Caki2 (cell line): ENCODE measurements around the gene KCNJ6. TPM values are rescaled to one million over a fixed set of nuclear protein-coding genes. Genes with fewer than 3 reads are reported as not detected.
"Not testable (repeated sequence)": the region's sequence is repeated elsewhere in the genome, so short reads cannot be mapped to it uniquely, and the experiment has no call there.

Source experiments
- DNase-seq: peaks from one replicate; pipeline ENCODE4 v3.0.0-alpha.2; 2015; ENCODE audit warnings: low read depth
- in situ Hi-C: cut with HindIII; loops from 2 replicates; pipeline ENCODE4 v1.10.0; 2016; ENCODE audit warnings: low sequenced_read_pairs, low pct_unique_long_range_greater_than_20kb, mixed read lengths
- total RNA-seq: library from RNA; depleted of rRNA; stranded (reverse); fragments of >200 nt; shearing (Covaris generic); gene quantifications from 2 replicates; pipeline ENCODE4 v1.2.3, GENCODE V29; 2014; ENCODE audit warnings: low replicate concordance

KCNJ6 gene
- total RNA-seq, 1 experiment from 2014 or later, result not detected

DNA sequence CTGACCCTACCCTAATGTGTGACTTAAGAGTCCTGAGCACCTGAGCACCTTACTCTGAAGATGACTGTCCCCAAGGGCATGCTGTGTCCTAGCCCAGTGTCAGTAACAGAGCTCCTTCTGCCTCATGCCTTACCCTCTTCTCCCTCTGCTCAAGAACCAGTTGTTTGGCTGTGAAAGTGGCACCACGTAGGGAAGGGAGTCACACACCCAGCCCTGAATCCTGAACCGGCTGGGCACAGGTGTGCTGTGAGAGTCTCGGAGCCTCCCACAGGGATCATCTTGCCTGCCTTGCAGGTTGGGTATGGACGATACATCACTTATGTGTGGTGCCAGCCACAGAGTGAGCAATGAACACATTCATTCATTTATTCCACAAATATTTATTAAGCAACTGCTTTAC is 329.1 kb downstream of the KCNJ6 start:
- in situ Hi-C loops, result no loop called here
- no peak for DNase-seq

DNA sequence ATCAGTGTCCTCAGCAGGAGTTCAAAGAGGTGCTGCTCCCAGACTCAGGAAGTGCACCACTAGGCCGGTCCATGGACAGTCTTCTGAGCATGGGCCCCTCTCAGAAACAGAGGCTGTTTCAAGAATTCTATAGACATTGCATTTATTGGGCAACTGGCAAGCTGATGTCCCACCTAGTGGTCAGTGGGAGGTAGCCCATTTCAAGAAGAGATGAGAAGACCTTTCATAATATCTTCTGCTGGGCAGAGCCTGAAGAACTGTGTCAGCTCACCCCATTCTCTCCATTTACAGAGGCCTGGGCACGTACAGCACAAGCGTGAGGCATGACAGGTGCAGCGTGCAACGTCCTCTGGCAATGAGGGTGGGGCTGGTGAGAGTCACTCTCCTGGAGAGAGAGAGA is 333.7 kb downstream of the KCNJ6 start:
- in situ Hi-C loops, result no loop called here
- DNase-seq, result peak; percentile 29

DNA sequence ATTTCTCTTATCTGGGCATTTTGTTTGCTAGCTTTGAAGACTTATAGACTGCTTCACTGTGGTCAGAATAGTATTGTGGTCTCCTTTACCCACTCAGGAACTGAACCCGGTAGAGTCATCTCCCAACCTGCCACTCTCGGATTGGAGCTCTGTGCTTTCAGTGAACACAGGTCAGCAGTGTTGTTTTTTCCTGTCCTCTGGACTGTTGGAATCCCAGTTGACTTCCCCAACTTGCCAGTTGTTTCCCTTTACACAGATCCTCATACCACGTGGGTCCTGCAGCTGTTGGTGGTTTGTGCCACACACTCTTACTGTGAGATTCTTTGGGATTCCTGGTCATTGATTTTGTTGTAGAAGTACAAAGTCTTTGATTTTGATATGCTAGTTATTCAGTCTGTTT is 335.6 kb downstream of the KCNJ6 start:
- in situ Hi-C loops, result no loop called here
- no peak for DNase-seq

DNA sequence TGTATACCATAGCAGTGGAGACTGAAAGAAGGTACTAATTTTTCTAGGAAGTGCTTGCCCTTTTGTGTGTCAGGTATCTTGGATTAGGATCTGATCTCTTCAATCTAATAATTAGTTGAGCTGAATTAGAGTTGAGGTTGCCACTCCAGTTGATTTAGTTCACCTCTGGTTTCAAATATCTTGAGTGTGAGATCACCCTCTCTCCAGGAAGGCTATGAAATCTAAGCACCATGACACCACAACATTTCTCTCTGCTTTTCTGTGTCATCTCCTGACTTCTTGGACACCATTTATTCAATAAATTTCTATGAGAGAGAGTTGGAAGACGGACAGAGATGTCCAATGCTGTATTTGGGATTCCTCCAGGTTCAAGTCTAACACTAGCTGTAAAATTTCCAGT is 336.9 kb downstream of the KCNJ6 start:
- DNase-seq, result no peak
- in situ Hi-C loops, result no loop called here

DNA sequence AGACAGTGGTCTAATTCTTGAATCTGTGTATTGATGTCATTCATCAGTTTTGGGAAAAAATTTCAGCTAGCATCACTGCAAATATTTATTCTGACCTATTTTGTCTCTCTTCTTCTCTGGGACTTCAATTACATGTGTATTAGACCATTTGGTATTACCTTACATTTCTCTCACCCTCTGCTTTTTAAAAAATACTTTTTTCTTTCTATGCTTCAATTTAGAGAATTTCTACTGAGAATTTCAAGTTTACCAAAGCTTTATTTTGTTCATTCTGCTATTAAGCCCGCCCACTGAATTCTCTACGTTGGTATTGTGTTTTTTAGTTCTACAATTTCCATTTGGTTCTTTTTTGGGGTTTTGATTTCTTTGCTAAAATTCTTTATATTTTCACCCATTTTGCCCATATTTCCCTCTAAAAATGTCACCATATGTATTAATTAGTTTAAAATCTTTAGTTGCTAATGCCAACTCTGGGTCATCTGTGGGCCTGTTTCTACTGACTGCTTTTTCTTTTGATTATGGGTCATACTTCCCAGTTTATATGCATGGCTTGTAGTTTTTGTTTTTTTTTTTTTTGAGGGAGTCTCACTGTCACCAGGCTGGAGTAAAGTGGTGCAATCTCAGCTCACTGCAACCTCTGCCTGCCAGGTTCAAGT is 337.7 kb downstream of the KCNJ6 start:
- in situ Hi-C loops, result no loop called here
- DNase-seq, result no peak

DNA sequence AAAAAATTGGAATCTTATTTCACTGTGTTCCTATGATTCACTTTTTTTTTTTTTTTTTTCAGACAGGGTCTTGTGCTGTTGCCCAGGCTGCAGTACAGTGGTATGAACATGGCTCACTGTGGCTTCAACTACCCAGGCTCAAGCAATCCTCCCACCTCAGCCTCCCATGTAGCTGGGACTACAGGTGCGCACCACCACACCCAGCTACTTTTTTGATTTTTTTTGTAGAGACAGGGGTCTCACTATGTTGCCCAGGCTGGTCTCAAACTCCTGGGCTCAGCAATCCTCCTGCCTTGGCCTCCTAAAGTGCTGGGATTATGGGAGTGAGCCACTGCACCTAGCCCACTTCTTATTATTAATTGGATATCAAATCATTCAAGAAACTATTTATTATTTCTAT is 339.3 kb downstream of the KCNJ6 start:
- DNase-seq, in situ Hi-C loops: not testable (repeated sequence)

DNA sequence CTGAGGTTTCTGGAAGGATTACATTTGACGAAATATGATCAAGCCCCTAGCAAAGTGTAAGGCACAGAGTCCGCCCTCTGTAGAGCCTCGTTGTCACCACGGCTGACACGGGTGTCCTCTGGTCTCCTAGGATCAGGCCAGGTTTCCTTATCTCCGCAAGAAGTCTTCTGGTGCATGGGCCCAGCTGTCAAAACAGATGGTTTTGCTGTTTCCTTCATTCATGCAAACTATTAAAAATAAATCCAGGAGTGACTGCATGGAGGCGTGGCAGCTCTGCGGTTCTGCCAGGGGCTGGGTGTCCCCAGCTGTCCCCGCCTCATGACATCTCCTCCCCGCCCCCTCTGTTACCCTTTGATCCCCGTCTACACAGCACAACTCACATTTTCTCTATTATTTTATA is 340.7 kb downstream of the KCNJ6 start:
- in situ Hi-C loops, result no loop called here
- no peak for DNase-seq

DNA sequence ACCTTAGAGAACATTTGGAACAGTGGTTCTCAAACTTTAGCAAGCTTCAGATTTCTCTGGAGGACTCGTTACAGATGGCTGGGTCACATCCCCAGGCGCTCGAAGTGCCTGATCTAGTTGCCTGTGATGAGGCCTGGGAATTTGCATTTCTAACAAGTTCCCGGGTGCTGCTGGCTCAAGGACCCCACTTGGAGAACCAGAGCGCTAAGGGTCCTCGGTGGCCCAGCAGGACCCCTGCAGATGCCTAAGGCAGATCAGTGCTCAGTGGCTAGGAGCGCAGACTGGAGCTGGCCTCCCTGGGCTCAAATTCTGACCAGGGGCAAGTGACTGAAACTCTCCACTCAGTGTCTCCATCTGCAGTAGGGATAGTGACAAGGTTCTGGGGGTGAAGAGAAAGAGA is 341.5 kb downstream of the KCNJ6 start:
- no peak for DNase-seq
- in situ Hi-C loops, result no loop called here

DNA sequence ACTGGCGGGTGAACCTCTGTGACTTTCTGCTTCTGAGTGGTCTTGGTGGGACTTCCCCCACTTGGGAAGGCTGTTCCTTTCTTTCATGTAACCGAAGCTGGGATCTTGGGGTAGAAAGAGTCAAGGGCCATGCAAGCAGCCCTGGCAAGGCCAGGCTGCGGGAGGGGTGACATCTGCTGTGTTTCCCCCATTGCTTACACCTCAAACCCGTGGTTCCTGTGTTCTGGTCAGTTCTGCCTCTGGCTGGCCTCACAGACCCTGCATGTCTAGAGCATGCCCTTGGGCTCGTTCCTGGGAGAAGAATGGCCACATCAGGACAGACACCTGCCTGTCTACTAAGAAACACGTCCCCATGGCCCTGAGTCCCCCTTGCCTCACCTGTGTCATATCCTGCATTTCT is 341.9 kb downstream of the KCNJ6 start:
- in situ Hi-C loops, result no loop called here
- no peak for DNase-seq

DNA sequence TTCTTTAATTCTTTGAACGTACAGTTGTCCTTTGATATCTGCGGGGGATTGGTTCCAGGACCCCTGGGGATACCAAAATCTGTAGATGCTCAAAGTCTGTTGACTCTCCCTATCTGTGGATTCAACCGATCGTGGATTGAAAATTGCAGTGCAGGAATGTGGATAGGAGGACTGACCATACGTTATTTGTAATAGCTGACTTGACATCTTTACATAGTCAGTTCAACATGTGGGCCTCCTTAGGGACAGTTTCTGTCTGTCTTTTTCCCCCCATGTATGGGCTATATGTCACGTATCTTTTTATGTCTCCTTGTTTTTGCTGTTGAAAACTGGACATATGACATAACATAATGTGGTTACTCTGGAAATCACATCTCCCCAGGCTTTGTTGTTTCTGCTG is 344.8 kb downstream of the KCNJ6 start:
- in situ Hi-C loops, result no loop called here
- DNase-seq, result no peak

DNA sequence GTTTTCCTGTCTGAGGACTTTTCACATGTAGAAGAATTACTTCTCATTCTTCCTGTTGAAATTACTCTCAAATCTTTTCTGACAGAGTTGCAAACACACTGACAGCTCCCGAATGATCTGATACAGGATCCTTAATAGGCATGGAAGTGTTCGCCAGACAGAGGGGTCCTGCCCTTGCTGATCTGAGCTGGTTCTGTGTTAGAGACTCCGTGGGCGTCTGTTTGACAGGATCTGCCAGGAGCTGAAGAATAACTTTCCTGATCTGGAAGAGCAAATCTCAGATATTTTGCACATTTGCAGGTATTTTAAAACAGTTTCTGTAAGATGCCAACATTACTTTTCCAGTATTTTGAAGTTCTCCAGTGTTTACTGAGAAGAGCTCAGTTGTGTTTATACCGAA is 347.3 kb downstream of the KCNJ6 start:
- in situ Hi-C loops, result no loop called here
- DNase-seq, result no peak

DNA sequence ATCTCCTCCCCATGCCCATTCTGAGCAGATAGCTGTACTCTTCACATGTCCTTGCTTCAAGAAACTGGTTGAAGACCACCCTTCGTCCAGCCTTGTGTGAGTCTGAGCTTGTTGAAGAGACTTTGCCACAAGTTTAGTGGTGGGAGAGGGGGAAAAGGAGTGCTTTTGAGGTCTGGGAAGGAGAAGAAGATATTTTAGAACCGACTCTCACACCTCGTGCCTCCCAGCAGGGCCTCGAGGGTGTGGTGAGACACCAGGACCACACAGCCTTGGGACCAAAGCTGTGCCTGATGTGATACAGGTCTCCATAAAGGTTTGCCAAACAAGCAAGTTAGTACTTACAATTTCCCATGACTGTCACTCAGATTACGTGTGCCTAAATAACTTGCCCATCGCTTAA is 347.8 kb downstream of the KCNJ6 start:
- in situ Hi-C loops, result no loop called here
- DNase-seq, result no peak

DNA sequence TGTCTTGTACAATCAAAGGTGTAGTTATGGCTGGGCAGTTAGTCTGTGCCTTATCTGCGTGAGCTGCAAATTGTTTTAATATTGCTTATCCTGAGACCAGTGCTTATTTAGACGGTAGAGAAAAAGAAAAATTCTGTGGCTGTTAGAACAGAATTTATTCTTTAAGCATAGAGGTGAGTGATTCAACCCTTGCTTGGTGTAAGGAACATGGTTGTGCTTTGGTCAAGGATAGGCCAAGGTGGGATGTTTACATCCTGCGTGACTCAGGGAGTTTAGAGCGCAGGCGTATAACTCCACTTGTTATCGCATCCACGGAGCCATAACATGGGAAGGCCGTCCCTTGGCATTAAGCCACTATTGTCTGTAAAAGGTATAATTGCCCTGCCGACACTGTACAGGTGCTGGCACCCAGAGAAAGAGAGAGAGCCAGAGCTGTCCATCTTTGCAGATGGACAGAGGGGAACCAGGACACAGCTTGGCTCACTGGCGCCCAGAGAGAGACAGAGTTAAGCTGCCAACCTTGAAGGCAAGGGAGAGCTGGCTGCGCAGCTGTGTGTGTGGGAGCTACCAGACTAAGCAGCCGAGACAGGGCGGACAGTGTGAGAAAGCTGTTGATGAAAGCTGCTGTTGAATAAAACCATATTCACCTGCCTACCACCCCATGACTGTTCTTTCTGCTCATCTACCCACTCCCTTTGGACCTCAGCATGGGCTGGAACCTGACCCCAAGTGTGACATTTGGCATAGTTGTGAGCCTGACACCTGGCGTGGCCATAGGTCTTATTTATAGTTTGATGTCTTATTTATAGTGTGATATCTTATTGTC is 349.3 kb downstream of the KCNJ6 start:
- in situ Hi-C loops, result no loop called here
- DNase-seq, result no peak

DNA sequence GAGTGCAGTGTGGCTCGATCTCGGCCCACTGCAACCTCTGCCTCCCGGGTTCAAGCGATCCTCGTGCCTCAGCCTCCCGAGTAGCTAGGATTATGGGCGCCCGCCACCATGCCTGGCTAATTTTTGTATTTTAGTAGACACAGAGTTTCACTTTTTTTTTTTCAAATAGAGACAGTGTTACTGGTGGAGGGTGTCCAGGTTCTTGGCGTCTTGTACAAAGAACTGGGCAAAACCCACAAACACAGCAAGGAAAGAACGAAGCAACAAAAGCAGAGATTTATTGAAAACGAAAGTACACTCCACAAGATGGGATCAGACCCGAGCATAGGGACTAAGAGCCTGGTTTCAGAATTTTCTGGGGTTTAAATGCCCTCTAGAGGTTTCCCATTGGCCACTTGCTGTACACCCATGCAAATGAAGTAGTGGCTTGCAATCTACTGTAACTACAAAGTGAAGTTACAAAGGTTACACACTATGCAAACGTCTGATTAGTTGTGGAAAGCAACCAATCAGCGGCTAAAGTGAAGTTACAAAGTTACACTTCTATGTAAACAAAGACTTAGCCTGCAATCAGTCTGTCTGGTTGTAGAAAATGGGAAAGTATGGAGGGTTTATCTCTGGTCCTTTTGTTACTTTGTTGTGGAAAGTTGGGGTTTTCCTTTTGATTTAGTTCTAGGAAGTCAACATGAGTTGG is 350.6 kb downstream of the KCNJ6 start:
- DNase-seq, result peak; percentile 70
- in situ Hi-C loops, result no loop called here

DNA sequence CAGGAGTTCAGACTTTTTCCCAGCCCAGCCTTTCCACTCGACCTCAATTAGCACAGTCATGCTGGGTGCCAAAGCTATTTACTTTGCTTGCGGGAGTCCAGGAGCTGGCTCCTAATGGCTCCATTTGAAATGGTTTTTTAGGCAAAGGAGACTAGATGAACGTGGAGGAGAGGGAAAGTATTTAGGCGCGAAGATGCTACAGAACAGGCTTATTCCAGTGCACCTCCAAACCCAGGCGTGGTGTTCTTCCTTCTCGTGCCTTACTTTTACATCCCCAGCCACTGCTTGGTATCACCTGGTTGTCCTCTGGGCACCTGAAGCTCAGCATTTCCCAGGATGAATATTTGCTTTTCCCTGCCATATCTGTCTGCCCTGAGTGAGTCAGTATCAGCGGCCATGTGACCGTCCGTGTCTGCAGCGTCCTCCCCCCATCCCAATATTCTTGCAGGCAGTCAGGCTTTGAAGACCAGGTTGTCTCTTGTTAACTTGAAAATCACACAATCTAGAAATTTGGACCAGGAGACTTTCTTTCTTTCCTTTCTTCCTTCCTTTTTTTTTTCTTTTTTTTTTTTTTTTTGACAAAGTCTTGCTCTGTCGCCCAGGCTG is 351.2 kb downstream of the KCNJ6 start:
- in situ Hi-C loops, result no loop called here
- no peak for DNase-seq

DNA sequence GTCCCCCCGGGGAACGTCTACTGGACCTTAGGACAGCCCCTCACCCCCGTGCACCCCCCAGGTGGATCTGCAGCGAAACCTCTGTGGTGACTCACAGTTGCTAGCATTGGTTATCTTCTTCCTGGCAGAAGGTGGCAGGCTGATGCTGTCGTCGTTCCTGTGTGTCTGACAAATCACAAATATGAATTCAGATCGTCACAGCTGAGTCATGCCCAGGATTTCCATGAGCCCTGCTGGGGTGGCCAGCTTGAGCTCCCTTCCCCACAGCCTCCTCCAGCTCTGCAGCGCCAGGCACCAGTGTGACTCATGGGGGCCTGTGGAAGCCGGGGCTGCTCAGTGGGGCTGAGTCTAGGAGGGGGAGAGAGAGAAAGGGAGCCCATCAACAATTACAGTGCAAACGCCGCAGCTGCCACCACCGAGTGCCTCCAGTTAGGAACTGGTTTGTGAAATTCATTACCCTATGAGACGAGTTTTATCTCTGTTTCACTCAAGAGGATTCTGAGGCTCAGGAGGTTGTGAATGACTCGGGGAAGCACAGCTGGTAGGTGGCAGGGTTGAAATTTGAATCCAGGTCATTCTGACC is 351.8 kb downstream of the KCNJ6 start:
- in situ Hi-C loops, result no loop called here
- peak; percentile 99 for DNase-seq

DNA sequence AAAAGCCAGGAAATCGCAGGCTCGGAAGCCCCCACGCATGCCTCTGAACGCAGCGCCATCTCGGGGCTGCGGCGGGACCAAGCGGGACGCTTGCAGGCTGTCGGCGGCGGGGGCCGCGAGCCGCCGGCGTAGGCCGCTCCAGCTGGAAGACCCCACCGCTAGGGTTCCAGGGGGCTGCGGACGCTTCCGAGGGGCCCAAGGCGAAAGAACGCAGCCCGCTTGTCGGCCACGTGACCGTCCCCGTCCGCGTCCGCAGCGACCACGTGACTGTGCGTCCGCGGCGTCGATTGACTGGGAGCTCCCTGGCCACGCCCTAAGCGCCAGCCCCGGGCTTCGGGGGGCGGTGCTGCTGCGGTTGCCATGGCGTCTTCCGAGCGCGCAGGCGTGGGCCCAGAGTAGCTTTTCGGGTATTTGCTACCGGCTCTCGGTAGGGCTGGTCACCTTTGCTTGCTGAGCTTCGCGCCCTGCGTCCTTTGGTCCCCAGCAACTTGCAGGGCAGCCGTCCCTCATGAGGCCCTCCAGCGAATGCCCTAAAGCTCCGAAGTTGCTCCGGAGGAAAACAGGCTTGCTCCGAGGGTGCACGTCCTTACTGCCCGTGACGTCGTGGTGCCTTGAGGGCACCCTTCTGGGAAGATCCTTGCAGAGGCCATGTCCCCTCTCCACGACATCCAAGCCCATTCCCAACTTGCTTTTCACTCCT is 352.5 kb downstream of the KCNJ6 start:
- in situ Hi-C loops, result no loop called here
- DNase-seq, result peak; percentile 94
